IMR-90 (cell line): ENCODE data around the gene CDH22.

Experiments used
- BHLHE40 ChIP-seq: fragments of 150-350 bp; IDR thresholded peaks from 2 replicates; pipeline ENCODE4 v1.6.1; 2016; ENCODE audit warnings: mild to moderate bottlenecking, low read depth, low read length
- CEBPB ChIP-seq: IDR thresholded peaks from 2 replicates; pipeline ENCODE4 v1.6.1; 2012; ENCODE audit warnings: low read depth, low read length, improper control_type of control experiment
- CTCF ChIP-seq: conservative IDR thresholded peaks from 2 replicates; pipeline ENCODE4 v1.5.1; 2012; ENCODE audit warnings: mild to moderate bottlenecking, low read depth, low read length, improper control_type of control experiment
- ELK1 ChIP-seq: fragments of 150-350 bp; IDR thresholded peaks from 2 replicates; pipeline ENCODE4 v1.6.1; 2016; ENCODE audit warnings: low read depth, mild to moderate bottlenecking, low read length, moderate library complexity, borderline replicate concordance
- FOS ChIP-seq: fragments of 150-350 bp; IDR thresholded peaks from 2 replicates; pipeline ENCODE4 v1.6.1; 2016; ENCODE audit warnings: low read depth, low read length
- MAFK ChIP-seq: IDR thresholded peaks from 2 replicates; pipeline ENCODE4 v1.6.1; 2012; ENCODE audit warnings: low read depth, low read length, improper control_type of control experiment
- MAZ ChIP-seq: IDR thresholded peaks from 2 replicates; pipeline ENCODE4 v1.6.1; 2012; ENCODE audit warnings: low read depth, mild to moderate bottlenecking, low read length, improper control_type of control experiment, moderate library complexity, borderline replicate concordance
- MXI1 ChIP-seq: IDR thresholded peaks from 2 replicates; pipeline ENCODE4 v1.6.1; 2012; ENCODE audit warnings: low read depth, mild to moderate bottlenecking, low read length, moderate library complexity, borderline replicate concordance
- POLR2A ChIP-seq: IDR thresholded peaks from 2 replicates; pipeline ENCODE4 v1.6.1; 2012; ENCODE audit warnings: mild to moderate bottlenecking, low read depth, low read length
- RAD21 ChIP-seq: IDR thresholded peaks from 2 replicates; pipeline ENCODE4 v1.6.1; 2012; ENCODE audit warnings: low read length, improper control_type of control experiment
- RCOR1 ChIP-seq: IDR thresholded peaks from 2 replicates; pipeline ENCODE4 v1.6.1; 2012; ENCODE audit warnings: mild to moderate bottlenecking, low read length, improper control_type of control experiment; ENCODE audit not compliant: insufficient replicate concordance
- RFX5 ChIP-seq: IDR thresholded peaks from 2 replicates; pipeline ENCODE4 v1.8.0; 2012; ENCODE audit warnings: low read depth, mild to moderate bottlenecking, low read length, moderate library complexity
- SMC3 ChIP-seq: fragments of 150-350 bp; IDR thresholded peaks from 2 replicates; pipeline ENCODE4 v1.6.1; 2016; ENCODE audit warnings: low read depth, mild to moderate bottlenecking, antibody characterized with exemption, low read length, moderate library complexity
- USF2 ChIP-seq: fragments of 150-350 bp; IDR thresholded peaks from 2 replicates; pipeline ENCODE4 v1.6.1; 2017; ENCODE audit warnings: mild to moderate bottlenecking, antibody characterized with exemption, low read length, low read depth

DNA sequence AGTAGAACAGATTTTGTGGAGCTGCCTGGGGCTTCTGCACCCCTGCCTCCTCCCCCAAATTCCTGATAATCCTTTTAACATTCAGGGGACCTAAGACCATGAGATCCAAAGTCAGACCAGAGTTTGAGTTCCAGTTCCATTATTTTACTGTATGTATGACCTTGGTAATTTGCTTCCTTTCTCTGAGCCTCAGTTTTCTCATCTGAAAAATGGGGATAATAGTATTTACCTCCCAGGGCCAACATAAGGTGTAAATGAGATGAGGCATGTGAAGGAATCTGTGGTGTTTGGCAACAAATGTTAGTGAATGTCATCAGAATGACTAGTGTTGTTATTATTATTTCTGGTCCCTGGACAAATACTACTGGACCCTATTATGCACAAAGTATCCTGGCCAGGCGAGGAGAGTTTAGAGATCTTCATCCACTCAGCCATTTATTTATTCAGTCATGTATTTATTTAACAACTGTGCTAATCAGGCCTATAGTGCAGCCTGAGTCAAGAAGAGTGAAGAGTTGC, 47.3 kb downstream of the CDH22 start:
- TF ChIP-seq CEBPB (no peak), POLR2A (no peak), CTCF (no peak), RAD21 (no peak), BHLHE40 (no peak), USF2 (no peak), MAFK (no peak), ELK1 (no peak), FOS (no peak), MXI1 (no peak), RFX5 (no peak), RCOR1 (no peak), SMC3 (no peak), MAZ (no peak)
